NCI-H1694 (cell line): Measurements from ENCODE around the gene LCAT.
"Not testable (repeated sequence)": the region's sequence is repeated elsewhere in the genome, so short reads cannot be mapped to it uniquely, and the experiment has no call there.

Experiments
- DNase-seq: peaks from one replicate; lab custom pipeline; 2025; lab: John Stamatoyannopoulos, UW

Gene LCAT

GRCh38 chr16:67946966-67947558 is 3.1 kb upstream of the LCAT start:
- no peak for DNase-seq

GRCh38 chr16:67946128-67946569 is 2.2 kb upstream of the LCAT start:
- no peak for DNase-seq

- DNase-seq = no peak
These were observed 1.5 kb upstream of the LCAT start for GRCh38 chr16:67945392-67945933.

DNA sequence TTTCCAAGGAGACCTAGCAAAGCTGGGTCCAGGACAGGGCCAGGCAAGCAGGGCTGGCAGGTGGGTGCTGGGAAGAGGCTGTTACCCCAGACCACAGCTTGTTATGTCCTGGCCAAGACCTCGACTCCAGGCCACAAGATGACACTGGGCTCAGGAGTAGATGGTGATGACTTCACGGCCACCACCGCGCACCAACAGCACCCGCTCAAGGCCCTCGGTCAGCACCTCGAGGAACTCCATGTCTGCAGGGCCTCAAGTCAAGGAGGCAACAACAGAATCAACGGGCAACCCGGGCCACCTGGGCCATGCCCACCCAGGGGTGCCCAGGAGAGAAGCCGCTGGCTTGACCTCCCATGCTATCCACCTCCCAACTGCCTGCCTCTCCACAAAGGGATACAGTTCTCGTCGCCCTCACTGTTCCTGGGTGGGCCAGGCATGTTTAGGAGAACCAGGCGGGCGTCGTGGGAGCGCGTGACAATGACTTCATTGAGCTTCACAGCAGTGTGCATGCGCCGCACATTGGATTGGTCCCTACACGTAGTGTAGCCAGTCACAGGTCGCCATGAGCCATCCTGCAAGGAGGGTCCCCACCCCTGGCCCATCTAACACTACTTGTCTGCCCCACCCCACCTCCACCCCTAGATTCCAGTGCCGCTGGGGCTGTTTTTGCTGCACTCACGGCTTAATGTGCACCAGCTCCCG is 921 bp upstream of the LCAT start:
- no peak for DNase-seq

- no peak for DNase-seq
These were observed 683 bp downstream of the LCAT start for GRCh38 chr16:67943256-67943618.

GRCh38 chr16:67942510-67943255 is 1.2 kb downstream of the LCAT start:
- no peak for DNase-seq

GRCh38 chr16:67942200-67942509 is 1.8 kb downstream of the LCAT start:
- no peak for DNase-seq

GRCh38 chr16:67941469-67942199 is 2.3 kb downstream of the LCAT start:
- no peak for DNase-seq

DNA sequence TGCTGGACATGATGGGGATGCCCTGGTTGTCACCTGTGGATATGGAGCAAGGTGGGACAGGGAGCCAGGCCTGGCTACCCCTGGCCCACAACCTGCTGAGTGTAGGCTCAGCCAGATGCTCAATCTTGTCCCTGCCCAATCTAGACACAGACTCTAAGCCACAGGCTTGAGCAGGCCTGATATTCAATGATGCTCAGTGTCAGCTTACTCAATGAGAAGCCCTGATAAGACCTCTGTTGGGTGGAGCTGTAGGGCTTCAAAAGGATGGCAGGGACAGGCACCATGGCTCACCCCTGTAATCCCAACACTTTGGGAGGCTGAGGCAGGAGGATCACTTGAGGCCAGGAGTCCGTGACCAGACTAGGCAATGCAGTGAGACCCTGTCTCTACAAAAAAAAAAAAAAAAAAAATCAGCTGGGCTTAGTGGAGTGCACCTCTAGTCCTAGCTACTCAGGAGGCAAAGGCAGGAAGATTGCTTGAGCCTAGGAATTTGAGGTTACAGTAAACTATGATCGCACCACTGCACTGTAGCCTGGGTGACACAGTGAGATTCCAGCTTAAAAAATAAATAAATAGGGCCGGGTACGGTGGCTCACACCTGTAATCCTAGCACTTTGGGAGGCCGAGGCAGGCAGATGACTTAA is 3.4 kb downstream of the LCAT start:
- DNase-seq = no peak

- DNase-seq = no peak
These were observed 4.1 kb downstream of the LCAT start for GRCh38 chr16:67939507-67940445.

- DNase-seq = not testable (repeated sequence)
These were observed 6.2 kb downstream of the LCAT start for GRCh38 chr16:67937713-67938112.

- DNase-seq = no peak
These were observed 6.9 kb downstream of the LCAT start for GRCh38 chr16:67936880-67937605.

- DNase-seq = no peak
These were observed 7.6 kb downstream of the LCAT start, which contains the start of gene PSMB10 for GRCh38 chr16:67936124-67936879. PSMB10 (minus strand) TSS chr16:67936850; CDS start chr16:67936749, 101 bp downstream.

- peak; percentile 90 for DNase-seq
These were observed 8.4 kb downstream of the LCAT start for GRCh38 chr16:67935402-67936123.

- no peak for DNase-seq
These were observed 8.9 kb downstream of the LCAT start for GRCh38 chr16:67935101-67935401.

DNA sequence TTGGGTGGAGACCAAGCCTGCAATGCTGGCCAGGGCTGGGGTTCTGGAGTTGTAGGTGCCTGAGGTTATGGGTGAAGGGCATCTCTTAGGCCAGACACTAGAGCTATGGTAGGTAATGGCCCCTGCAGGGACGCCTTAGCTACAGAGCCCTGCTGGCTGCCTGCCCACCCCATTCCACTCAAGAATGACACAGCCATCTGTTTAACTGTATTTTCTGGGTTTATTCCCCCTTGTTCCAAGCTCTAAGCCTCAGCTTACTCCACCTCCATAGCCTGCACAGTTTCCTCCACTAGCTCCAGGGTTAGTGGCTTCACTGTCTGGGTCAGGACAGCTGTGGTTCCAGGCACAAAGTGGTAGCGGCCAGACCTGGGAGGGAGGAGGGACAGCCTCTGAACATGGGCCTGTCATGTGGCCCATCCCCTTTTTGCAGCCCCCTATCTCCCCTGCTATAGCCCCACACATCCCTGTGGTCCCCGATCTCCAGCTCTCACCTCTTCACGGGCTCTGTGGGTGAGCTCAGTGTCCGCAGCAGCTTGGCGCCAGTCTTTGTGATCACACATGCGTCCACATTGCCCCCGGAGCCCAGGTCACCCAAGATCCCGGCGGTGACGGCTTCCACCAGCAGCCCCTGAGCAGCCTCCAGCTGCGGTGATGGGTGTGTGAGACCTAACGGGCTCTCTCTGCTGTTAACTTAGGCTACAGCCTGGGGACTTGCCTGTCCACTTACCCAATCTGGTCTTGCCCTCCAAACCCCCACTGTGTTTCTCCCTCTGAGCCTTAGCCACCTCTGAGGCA is 9.4 kb downstream of the LCAT start:
- DNase-seq = no peak

GRCh38 chr16:67933805-67934204 is 10.1 kb downstream of the LCAT start:
- no peak for DNase-seq

DNA sequence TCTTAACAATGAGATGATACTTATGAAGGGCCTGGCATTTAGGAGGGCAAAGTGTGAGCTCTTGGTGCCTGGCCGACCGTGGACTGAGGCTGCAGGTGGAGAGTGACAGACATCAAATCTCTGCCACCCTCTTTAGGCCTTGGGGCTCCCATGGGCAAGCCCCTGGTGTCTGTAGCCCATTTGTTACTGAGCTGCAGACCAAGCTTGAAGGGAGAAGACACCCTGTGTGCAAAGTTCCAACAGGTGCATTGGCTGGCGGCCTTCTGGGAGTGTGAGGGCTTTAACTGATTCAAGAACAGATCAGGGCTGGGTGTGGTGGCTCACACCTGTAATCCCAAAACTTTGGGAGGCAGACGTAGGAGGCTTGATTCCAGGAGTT is 11.5 kb downstream of the LCAT start:
- DNase-seq = no peak
